IPS-15b (cell line): ENCODE measurements around the gene PRR36.

Experiments
- H3K27me3 ChIP-seq: one replicate; pipeline ENCODE4 v1.6.1; 2013; ENCODE audit warnings: low read length; ENCODE audit not compliant: control insufficient read depth, insufficient read depth
- H3K36me3 ChIP-seq: one replicate; pipeline ENCODE4 v1.6.1; 2013; ENCODE audit warnings: low read length; ENCODE audit not compliant: control insufficient read depth, insufficient read depth
- H3K4me1 ChIP-seq: one replicate; pipeline ENCODE4 v1.6.1; 2013; ENCODE audit warnings: mild to moderate bottlenecking, low read length; ENCODE audit not compliant: control insufficient read depth, insufficient read depth
- H3K4me3 ChIP-seq: one replicate; pipeline ENCODE4 v1.5.1; 2013; ENCODE audit warnings: low read depth, low read length
- H3K9ac ChIP-seq: one replicate; pipeline ENCODE4 v1.6.1; 2013; ENCODE audit warnings: low read depth, mild to moderate bottlenecking, low read length
- H3K9me3 ChIP-seq: one replicate; pipeline ENCODE4 v1.6.1; 2013; ENCODE audit warnings: mild to moderate bottlenecking, low read length; ENCODE audit not compliant: control insufficient read depth, insufficient read depth

PRR36 gene

DNA sequence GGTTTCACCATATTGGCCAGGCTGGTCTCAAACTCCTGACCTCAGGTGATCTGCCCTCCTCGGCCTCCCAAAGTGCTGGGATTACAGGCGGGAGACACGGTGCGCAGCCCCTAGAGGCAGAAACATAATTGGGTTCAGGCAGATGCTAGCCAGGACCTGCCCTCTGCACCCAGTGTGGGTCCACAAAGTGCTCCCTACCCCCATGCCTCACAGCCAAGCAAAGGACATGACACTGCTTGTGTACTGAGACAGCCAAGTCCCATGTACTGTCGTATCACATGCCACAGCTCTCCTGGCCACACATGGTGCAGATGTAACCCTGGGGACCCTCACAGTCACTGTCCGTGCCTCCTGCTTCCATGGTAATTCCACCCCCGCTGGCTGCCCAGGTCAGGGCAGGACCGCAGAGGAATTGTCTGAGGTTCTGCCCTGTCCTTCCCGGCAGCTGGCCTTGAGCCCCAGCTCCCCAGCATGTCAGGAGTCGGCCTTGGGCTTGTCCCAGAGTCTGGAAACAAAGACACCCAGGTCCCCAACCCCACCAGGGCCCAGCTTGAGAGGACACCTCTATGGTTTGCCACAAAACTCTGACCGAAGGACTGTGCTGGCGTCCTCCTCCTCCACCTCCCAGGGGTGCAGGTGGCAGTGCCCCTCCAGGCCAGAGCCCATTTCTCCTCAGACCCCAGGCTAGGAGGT lies 7.6 kb downstream of the PRR36 start:
- no peaks in the 10 kb centered on the region for H3K9me3 ChIP-seq
- no peak overlapping the region for H3K4me3 ChIP-seq
- H3K4me1 ChIP-seq, result peaks cover 6% of the 10 kb centered on the region
- no peaks in the 10 kb centered on the region for H3K36me3 ChIP-seq
- no peak overlapping the region for H3K9ac ChIP-seq
- H3K27me3 ChIP-seq, result peaks cover 43% of the 10 kb centered on the region

DNA sequence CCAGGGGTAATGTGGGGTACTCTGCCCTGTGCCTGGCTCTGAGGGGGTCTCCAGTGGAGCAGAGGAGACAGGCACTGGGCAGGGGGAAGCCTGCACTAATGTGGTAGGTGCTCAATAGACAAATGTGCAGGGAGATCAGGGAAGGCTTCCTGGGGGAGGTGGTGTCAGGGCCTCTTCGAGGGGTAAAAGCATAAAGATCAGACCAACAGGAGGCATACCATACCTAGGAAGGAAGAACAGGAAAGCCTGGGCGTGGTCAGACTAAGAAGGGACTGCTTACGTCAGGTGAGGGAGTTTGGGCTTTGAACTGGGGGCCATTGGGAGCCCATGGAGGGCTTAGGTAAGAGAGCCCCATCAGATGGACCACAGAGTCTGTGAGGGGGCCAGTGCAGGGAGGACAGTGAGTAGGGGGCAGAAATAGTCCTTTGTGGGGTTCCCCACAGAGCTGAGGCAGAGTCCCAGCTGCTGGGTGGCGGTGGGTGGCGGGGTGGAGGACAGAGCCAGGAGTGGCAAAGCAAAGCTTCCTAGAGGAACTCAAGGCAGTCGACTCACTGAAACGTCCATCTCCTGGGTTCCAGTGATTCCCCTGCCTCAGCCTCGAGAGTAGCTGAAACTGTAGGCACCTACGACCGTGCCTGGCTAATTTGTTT lies 8.8 kb downstream of the PRR36 start:
- Histone ChIP-seq H3K4me3 (no peak overlapping the region), H3K9ac (no peak overlapping the region), H3K27me3 (peaks cover 54% of the 10 kb centered on the region), H3K4me1 (peaks cover 11% of the 10 kb centered on the region), H3K36me3 (no peaks in the 10 kb centered on the region), H3K9me3 (no peaks in the 10 kb centered on the region)

DNA sequence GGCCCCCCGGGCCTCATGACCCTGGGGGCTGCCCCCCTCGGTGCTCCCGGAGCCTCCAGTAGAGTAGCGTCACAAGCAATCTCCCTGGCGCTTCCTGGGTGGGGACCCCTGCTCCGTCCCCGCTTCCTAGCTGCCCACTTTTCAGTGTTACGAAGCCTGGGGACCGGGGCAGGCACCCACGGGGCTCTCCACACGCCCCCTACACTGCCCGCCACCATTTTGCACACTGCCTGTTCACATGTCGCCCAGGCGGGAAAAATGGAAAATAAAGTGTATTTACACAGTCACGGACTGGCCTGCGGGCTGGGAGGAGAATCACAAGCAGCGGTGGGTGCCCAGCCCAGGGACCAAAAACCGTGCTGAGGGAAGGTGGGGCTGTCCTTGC lies 9.5 kb downstream of the PRR36 start:
- Histone ChIP-seq H3K9me3 (no peaks in the 10 kb centered on the region), H3K4me3 (no peak overlapping the region), H3K27me3 (peaks cover 54% of the 10 kb centered on the region), H3K4me1 (peaks cover 11% of the 10 kb centered on the region), H3K9ac (no peak overlapping the region), H3K36me3 (no peaks in the 10 kb centered on the region)

DNA sequence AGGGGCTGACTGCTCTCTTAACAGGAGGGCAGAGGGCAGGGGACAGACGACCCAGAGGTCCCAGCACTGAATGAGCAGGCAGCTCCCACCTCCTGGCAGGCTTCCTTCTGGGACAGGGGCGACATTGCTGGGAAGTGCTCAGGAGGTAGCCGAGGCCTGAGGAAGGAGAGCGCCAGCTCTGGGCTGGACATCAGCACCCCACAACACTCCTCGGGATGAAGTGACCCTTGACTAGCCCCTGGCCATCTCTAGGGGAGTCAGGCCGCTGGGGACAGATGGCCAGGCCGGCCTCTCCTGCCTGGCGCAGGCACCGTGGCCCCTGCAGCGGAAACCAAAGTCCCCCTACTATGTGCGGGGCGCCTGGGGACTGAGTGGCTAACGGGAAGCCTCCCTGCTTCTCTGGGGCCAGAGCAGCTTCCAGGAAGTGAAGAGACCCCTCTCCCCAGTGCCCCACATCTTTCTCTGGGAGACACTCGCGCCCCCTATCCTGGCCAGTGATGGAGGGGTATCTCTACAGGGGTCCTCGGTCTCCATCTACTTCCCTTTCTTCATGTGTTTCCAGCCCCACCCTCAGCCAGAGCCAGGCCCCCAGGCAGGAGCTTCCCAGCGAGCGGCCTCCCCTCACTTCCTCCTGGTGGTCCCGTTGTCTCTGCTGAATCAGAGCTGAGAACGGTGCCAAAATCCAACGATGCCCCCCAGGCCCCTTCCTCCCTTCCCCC lies 10.1 kb downstream of the PRR36 start:
- peaks cover 11% of the 10 kb centered on the region for H3K4me1 ChIP-seq
- peak overlapping the region; percentile 60 for H3K4me3 ChIP-seq
- H3K27me3 ChIP-seq, result peaks cover 54% of the 10 kb centered on the region
- H3K9me3 ChIP-seq, result no peaks in the 10 kb centered on the region
- no peak overlapping the region for H3K9ac ChIP-seq
- no peaks in the 10 kb centered on the region for H3K36me3 ChIP-seq

DNA sequence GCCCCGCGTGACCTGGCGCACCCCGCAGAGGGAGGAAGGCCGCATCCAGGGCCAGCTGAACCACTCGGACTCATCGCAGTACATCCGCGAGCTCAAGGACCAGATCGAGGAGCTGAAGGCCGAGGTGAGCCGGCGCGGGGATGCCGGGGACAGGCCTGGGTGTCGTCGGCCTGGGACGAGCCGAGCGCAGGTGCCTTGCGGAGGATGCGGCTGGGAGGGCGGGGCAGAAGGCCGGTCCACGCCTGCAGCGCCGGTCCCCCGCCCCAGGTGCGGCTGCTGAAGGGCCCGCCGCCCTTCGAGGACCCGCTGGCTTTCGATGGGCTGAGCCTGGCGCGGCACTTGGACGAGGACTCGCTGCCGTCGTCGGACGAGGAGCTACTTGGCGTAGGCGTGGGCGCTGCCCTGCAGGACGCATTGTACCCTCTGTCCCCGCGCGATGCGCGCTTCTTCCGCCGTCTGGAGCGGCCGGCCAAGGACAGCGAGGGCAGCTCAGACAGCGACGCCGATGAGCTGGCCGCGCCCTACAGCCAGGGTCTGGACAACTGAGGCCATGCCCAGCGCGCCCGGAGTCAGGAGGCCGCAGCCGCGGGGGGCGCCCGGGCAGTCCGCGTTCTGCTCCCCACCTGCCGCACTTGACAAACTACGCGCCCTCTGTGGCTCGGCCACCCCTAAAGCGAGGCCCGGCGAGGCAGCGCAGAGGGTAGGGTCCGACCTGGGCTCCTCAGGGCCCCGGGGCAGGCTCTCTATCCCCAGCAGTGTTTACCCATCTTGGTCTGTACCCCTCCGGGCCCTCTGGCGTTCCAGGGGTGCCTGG lies 10.8 kb downstream of the PRR36 start:
- Histone ChIP-seq H3K9me3 (no peaks in the 10 kb centered on the region), H3K4me1 (peaks cover 12% of the 10 kb centered on the region), H3K36me3 (no peaks in the 10 kb centered on the region), H3K9ac (no peak overlapping the region), H3K27me3 (peaks cover 54% of the 10 kb centered on the region), H3K4me3 (peak overlapping the region; percentile 60)

DNA sequence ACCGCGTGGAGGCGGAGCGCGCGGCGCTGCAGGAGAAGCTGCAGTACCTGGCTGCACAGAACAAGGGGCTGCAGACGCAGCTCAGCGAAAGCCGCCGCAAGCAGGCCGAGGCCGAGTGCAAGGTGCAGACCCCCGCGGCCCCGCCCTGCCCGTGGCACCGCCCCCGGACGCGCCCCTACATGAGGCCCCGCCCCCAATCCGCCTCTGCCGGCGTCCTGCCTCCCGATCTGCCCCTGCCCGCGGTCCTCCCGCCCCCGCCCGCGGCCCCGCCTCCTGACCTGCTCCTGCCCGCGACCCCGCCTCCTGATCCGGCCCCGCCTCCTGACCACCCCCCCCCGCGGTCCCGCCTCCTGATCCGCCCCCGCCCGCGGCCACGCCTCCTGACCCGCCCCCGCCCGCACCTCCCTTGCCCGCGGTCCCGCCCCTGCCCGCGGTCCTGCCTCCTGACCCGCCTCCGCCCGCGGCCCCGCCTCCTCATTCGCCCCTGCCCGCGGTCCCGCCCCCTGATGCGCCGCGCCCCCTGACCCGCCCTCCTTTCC lies 11.7 kb downstream of the PRR36 start:
- H3K27me3 ChIP-seq, result peaks cover 50% of the 10 kb centered on the region
- H3K36me3 ChIP-seq, result no peaks in the 10 kb centered on the region
- H3K9ac ChIP-seq, result no peak overlapping the region
- H3K4me1 ChIP-seq, result peaks cover 13% of the 10 kb centered on the region
- peak overlapping the region; percentile 70 for H3K4me3 ChIP-seq
- H3K9me3 ChIP-seq, result no peaks in the 10 kb centered on the region

DNA sequence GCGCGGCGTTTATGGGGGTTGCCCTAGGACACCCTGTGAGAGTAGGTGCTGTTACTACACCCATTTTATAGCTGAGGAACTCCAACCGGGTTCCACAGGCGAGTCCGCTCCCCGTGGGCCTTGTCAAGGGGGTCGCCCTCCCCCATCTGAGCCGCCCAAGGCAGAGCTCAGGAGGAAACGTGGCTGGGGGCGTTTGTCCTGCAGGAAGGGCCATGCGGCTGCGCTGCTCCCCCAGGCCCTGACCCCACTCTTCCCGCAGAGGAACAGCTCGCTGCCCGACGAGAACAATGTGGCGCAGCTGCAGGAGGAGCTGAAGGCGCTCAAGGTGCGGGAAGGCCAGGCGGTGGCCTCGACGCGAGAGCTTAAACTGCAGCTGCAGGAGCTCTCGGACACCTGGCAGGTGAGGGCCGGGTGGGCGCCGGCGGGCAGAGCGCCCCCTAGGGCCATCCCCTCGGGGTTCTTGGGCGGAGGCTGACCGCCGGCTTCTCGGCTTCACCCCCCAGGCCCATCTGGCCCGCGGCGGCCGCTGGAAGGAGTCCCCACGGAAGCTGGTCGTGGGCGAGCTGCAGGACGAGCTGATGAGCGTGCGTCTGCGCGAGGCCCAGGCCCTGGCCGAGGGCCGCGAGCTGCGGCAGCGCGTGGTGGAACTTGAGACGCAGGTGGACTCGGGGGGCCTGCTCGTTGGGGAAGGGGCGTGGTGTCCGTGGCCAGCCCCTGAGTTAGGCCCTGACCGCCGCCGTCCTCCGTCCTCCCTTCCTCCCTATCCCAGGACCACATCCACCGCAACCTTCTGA lies 12.4 kb downstream of the PRR36 start:
- Histone ChIP-seq H3K9ac (no peak overlapping the region), H3K27me3 (peaks cover 44% of the 10 kb centered on the region), H3K36me3 (no peaks in the 10 kb centered on the region), H3K4me3 (peak overlapping the region; percentile 70), H3K9me3 (no peaks in the 10 kb centered on the region), H3K4me1 (peaks cover 13% of the 10 kb centered on the region)

DNA sequence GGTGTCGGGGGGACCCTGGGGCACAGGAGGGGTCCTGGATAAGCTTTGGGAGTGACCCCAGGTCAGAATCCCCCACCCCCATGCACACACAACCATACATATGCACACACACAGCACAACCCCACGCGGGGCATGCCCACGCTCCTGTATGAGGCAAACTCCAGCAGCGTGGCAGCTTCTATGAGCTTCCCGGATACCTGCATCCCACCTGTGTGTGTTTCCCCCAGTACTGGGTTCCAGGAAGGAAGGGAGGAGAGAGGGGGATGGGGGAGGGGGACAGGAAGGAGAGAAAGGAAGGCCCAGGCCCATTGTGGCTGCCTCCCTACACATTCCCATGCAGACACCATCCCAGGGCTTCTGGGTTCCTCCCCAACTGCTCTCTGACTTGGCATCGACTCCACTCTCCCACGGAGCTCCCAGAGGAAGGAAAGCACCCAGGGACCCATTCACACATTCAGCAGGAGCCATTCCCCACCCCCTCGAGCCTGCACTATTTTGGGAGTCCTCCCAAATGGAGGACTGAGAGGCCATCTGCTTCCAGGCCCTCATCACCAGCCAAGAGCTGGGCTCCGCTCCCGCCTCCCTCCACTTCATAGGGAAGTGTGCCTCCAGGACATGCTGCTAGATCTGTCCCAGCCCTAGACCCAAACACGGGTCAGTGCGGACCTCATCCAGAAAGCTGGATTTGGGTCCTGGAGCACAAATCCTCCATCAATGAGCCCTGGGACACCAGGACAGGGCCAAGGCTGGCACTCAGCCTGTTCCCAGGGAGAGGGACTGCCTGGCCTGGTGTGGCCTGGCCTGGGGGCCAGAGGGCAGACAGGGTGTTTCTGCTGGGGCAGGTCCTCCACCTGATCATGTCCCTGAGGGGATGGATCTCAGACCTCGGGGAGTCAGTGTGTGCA lies 13.2 kb downstream of the PRR36 start:
- Histone ChIP-seq H3K4me3 (no peak overlapping the region), H3K27me3 (peaks cover 37% of the 10 kb centered on the region), H3K4me1 (peaks cover 13% of the 10 kb centered on the region), H3K9me3 (no peaks in the 10 kb centered on the region), H3K36me3 (no peaks in the 10 kb centered on the region), H3K9ac (no peak overlapping the region)

DNA sequence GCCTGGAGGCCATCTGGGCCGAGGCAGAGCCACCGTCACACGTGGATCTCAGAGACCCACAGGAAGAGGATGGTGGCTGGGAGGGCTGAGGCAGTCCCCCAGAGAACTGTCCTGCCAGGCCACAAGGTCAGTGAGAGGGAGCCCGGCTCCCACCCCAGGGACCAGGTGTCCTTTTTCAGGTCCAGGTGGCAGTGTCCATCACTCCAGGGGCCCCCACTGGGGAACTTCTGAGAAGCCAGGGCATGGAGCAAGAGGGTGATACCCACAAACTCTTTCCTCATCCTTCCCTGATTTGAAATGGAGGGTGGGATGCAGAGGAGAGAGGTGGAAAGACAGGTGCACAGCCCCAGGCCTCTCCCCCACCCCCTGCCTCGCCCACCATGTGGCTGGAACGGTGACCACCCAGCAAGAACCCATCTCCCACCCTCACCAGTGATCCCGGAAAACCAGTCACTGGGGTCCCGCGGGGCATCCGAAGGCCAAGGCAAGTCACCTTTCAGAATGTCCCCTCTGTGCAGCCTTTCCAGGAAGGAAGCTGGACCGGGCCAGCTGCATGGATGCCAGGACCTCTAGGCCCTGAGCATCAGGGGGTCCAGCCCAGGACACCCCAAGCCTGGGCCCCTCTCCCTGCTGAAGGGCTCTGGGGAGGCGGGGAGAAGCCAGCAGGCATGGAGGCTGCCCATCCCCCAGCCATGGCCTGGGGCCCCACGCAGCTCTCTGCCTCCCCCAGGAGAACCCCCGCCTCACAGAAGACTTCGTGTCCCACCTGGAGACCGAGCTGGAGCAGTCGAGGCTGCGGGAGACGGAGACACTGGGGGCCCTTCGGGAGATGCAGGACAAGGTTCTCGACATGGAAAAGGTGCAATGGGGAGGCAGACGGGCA lies 14.1 kb downstream of the PRR36 start:
- no peaks in the 10 kb centered on the region for H3K9me3 ChIP-seq
- H3K9ac ChIP-seq, result no peak overlapping the region
- H3K4me3 ChIP-seq, result no peak overlapping the region
- peaks cover 9% of the 10 kb centered on the region for H3K4me1 ChIP-seq
- peaks cover 30% of the 10 kb centered on the region for H3K27me3 ChIP-seq
- H3K36me3 ChIP-seq, result no peaks in the 10 kb centered on the region
